Measurements from ENCODE around the gene PER3. TPM values are rescaled to one million over a fixed set of nuclear protein-coding genes. Genes with fewer than 3 reads are reported as not detected.
A peak's percentile ranks its signal among the peaks of the same experiment; 100 is the strongest.

Gene PER3
- total RNA-seq, 1 experiment from 2014 or later, result 9.0 TPM

DNA sequence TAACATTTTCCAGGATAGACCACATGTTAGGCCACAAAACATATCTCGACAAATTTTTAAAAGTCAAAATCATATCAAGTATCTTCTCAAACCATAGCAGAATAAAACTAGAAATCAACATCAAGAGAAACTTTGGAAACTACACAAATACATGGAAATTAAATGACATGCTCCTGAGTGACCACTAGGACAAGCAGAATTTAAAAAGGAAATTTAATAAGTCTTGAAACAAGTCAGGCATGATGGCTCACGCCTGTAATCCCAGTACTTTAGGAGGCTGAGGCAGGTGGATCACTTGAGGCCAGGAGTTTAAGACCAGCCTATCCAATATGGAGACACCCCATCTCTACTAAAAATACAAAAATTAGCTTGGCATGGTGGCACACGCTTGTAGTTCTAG, 95.1 kb downstream of the PER3 start:
- Histone ChIP-seq H2BK20ac (ENCODE audit: low read depth, low read length, poor library complexity, severe bottlenecking) (no peak overlapping the region), H3K14ac (ENCODE audit: insufficient read depth, low read length) (no peak overlapping the region), H2BK12ac (ENCODE audit: insufficient read length, low read depth, low read length) (no peak overlapping the region), H4K5ac (ENCODE audit: insufficient read length, low read depth, low read length) (no peak overlapping the region), H2AK5ac (ENCODE audit: insufficient read length, low read length) (no peak overlapping the region), H2AFZ (ENCODE audit: low read length) (no peak overlapping the region), H3K23me2 (ENCODE audit: insufficient read length, low read depth, low read length, poor library complexity, severe bottlenecking) (no peaks in the 10 kb centered on the region), H3K4me1 (ENCODE audit: insufficient read depth, low read length) (no peaks in the 10 kb centered on the region), H4K20me1 (ENCODE audit: control insufficient read depth, insufficient read depth, insufficient read length) (no peaks in the 10 kb centered on the region), H3K9me3 (ENCODE audit: control insufficient read depth, low read depth, low read length) (no peaks in the 10 kb centered on the region), H3K9ac (ENCODE audit: extremely low read depth, insufficient read length, low read length) (no peak overlapping the region), H3K56ac (ENCODE audit: insufficient read length, low read depth, low read length) (no peak overlapping the region), H3K27ac (ENCODE audit: insufficient read length, low read depth, low read length) (no peak overlapping the region), H3K4me2 (ENCODE audit: insufficient read depth, insufficient read length, low read length) (no peak overlapping the region), H2BK120ac (ENCODE audit: low read depth, low read length, poor library complexity, severe bottlenecking) (no peak overlapping the region), H3K27me3 (ENCODE audit: insufficient read depth, low read length) (no peaks in the 10 kb centered on the region), H3K18ac (ENCODE audit: insufficient read length, low read depth, low read length) (no peak overlapping the region), H2BK5ac (ENCODE audit: insufficient read length, low read length) (no peak overlapping the region), H3K79me2 (ENCODE audit: insufficient read depth, low read length) (no peaks in the 10 kb centered on the region), H3T11ph (ENCODE audit: low read length) (no peak overlapping the region), H4K91ac (ENCODE audit: insufficient read length, low read depth, low read length) (no peak overlapping the region), H4K8ac (replicated peaks; ENCODE audit: insufficient read length, low read depth, low read length) (no peak overlapping the region), H3K79me1 (ENCODE audit: insufficient read depth, low read depth, low read length, poor library complexity, severe bottlenecking) (no peaks in the 10 kb centered on the region), H2BK15ac (ENCODE audit: low read depth, low read length) (no peak overlapping the region), H3K23ac (ENCODE audit: insufficient read length, low read depth, low read length) (no peak overlapping the region), H3K4ac (ENCODE audit: low read depth, low read length) (no peak overlapping the region)
- Mint-ChIP-seq H3K36me3 (ENCODE audit: insufficient read depth in 1 of 3, low read depth in 3 of 3) (peaks cover 0 to 3% (median 1%) of the 10 kb centered on the region in 3 experiments; a peak in 2 of 7 replicates), H3K27me3 (ENCODE audit: low read depth) (no peaks in the 10 kb centered on the region), H3K27ac (no peak overlapping the region), H3K4me1 (no peaks in the 10 kb centered on the region), H3K9me3 (peaks cover 10 to 14% of the 10 kb centered on the region in 2 experiments), H3K4me3 (no peak overlapping the region)
- TF ChIP-seq, protein P1, sequence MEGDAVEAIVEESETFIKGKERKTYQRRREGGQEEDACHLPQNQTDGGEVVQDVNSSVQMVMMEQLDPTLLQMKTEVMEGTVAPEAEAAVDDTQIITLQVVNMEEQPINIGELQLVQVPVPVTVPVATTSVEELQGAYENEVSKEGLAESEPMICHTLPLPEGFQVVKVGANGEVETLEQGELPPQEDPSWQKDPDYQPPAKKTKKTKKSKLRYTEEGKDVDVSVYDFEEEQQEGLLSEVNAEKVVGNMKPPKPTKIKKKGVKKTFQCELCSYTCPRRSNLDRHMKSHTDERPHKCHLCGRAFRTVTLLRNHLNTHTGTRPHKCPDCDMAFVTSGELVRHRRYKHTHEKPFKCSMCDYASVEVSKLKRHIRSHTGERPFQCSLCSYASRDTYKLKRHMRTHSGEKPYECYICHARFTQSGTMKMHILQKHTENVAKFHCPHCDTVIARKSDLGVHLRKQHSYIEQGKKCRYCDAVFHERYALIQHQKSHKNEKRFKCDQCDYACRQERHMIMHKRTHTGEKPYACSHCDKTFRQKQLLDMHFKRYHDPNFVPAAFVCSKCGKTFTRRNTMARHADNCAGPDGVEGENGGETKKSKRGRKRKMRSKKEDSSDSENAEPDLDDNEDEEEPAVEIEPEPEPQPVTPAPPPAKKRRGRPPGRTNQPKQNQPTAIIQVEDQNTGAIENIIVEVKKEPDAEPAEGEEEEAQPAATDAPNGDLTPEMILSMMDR (conservative IDR thresholded peaks at IDR 0.05), result peak; percentile 36; the same call in 2 of the 3 replicates
- WGBS (ENCODE audit: extremely low coverage, insufficient read length, low lambda C conversion rate), result no CpG with 5 or more reads among the region's 3 CpGs
- DNase-seq, result no peak

Data from H9 (cell line).